IMR-90 (cell line): Measurements from ENCODE around the gene RC3H2. TPM values are rescaled to one million over a fixed set of nuclear protein-coding genes. Genes with fewer than 3 reads are reported as not detected.
"Not testable (repeated sequence)": the region's sequence is repeated elsewhere in the genome, so short reads cannot be mapped to it uniquely, and the experiment has no call there.

Experiments used
- ATAC-seq: fragments of 200-7000 bp; cut with Tn5 transposase; 2 replicates; pipeline ENCODE4 v1.9.1; 2020; ENCODE audit warnings: low read depth, mild to moderate bottlenecking, moderate library complexity
- BruUV-seq: library from RNA; stranded (reverse); fragments of 400-500 nt; replicated peaks from 2 replicates; lab custom pipeline; 2021; lab: Mats Ljungman, UMichigan
- CTCF ChIA-PET: fragments of 300-600 bp; formaldehyde crosslinking; extraction: SDS; loops from one replicate; lab custom pipeline; 2021; ENCODE audit warnings: antibody characterized with exemption; lab: Yijun Ruan, JAX
- POLR2A ChIA-PET: fragments of 300-600 bp; sonication (Branson Sonifier 250); formaldehyde crosslinking; loops from one replicate; lab custom pipeline; 2022; ENCODE audit warnings: antibody characterized with exemption; ENCODE audit not compliant: unreplicated experiment; lab: Charles Lee
- DNase-seq: peaks from one replicate; pipeline ENCODE4 v3.0.0; 2013
- H2AFZ ChIP-seq: replicated peaks from 2 replicates; pipeline ENCODE3; 2013; ENCODE audit warnings: low read length, mild to moderate bottlenecking; ENCODE audit not compliant: poor library complexity
- H2AK5ac ChIP-seq: 2 replicates; pipeline ENCODE4 v1.6.1; 2013; ENCODE audit warnings: low read depth, low read length, inconsistent platforms
- H2AK9ac ChIP-seq: replicated peaks from 2 replicates; pipeline ENCODE3; 2013; ENCODE audit warnings: mild to moderate bottlenecking, low read depth, low read length, moderate library complexity; ENCODE audit not compliant: poor library complexity
- H2BK120ac ChIP-seq: 2 replicates; pipeline ENCODE4 v1.6.1; 2013; ENCODE audit warnings: low read depth, low read length, inconsistent platforms
- H2BK15ac ChIP-seq: 3 replicates; pipeline ENCODE4 v1.6.1; 2013; ENCODE audit warnings: low read depth, low read length, inconsistent platforms
- H2BK20ac ChIP-seq: 2 replicates; pipeline ENCODE4 v1.6.1; 2013; ENCODE audit warnings: low read depth, mild to moderate bottlenecking, inconsistent platforms, low read length, moderate library complexity
- H2BK5ac ChIP-seq: 2 replicates; pipeline ENCODE4 v1.6.1; 2013; ENCODE audit warnings: mild to moderate bottlenecking, low read depth, low read length, inconsistent platforms; ENCODE audit not compliant: poor library complexity, severe bottlenecking
- H3K14ac ChIP-seq: replicated peaks from 2 replicates; pipeline ENCODE4 v1.6.1; 2013; ENCODE audit warnings: low read depth, low read length, inconsistent platforms
- H3K18ac ChIP-seq: 2 replicates; pipeline ENCODE4 v1.6.1; 2013; ENCODE audit warnings: low read depth, low read length, control low read depth
- H3K23ac ChIP-seq: 2 replicates; pipeline ENCODE4 v1.6.1; 2013; ENCODE audit warnings: low read depth, low read length, inconsistent platforms
- H3K27ac ChIP-seq: 2 replicates; pipeline ENCODE4 v1.5.1; 2013; ENCODE audit warnings: mild to moderate bottlenecking, control low read depth, low read length; ENCODE audit not compliant: insufficient read depth
- H3K27me3 ChIP-seq: 2 replicates; pipeline ENCODE4 v1.6.1; 2013; ENCODE audit warnings: low read length; ENCODE audit not compliant: control insufficient read depth, insufficient read depth
- H3K36me3 ChIP-seq: 2 replicates; pipeline ENCODE4 v1.6.1; 2013; ENCODE audit warnings: low read length, mixed read lengths; ENCODE audit not compliant: control insufficient read depth, insufficient read depth
- H3K4ac ChIP-seq: 2 replicates; pipeline ENCODE4 v1.6.1; 2013; ENCODE audit warnings: low read depth, low read length, inconsistent platforms
- H3K4me1 ChIP-seq: 2 replicates; pipeline ENCODE4 v1.6.1; 2013; ENCODE audit warnings: low read length, mixed read lengths; ENCODE audit not compliant: control insufficient read depth, insufficient read depth
- H3K4me2 ChIP-seq: 2 replicates; pipeline ENCODE4 v1.6.1; 2013; ENCODE audit warnings: low read depth, mild to moderate bottlenecking, control low read depth, low read length, moderate library complexity
- H3K4me3 ChIP-seq: 2 replicates; pipeline ENCODE4 v1.5.1; 2013; ENCODE audit warnings: low read depth, mild to moderate bottlenecking, control low read depth, low read length, moderate library complexity; ENCODE audit not compliant: insufficient read depth
- H3K56ac ChIP-seq: 2 replicates; pipeline ENCODE4 v1.6.1; 2013; ENCODE audit warnings: low read length, inconsistent platforms; ENCODE audit not compliant: insufficient read depth; ENCODE audit errors: extremely low read depth
- H3K79me1 ChIP-seq, 2 experiments: 2 replicates each; pipeline ENCODE4 v1.6.1; 2013; ENCODE audit warnings: low read length in 2 of 2, inconsistent platforms in 1 of 2, low read depth in 1 of 2
- H3K9ac ChIP-seq: 2 replicates; pipeline ENCODE4 v1.6.1; 2013; ENCODE audit warnings: low read depth, low read length, control low read depth
- H3K9me1 ChIP-seq: 2 replicates; pipeline ENCODE4 v1.6.1; 2013; ENCODE audit warnings: low read length, inconsistent platforms; ENCODE audit not compliant: insufficient read depth
- H3K9me3 ChIP-seq: 2 replicates; pipeline ENCODE4 v1.6.1; 2013; ENCODE audit warnings: low read length; ENCODE audit not compliant: control insufficient read depth, insufficient read depth
- H4K20me1 ChIP-seq: 2 replicates; pipeline ENCODE4 v1.6.1; 2013; ENCODE audit warnings: low read length, inconsistent platforms; ENCODE audit not compliant: insufficient read depth
- H4K5ac ChIP-seq: 2 replicates; pipeline ENCODE4 v1.6.1; 2013; ENCODE audit warnings: mild to moderate bottlenecking, low read depth, low read length, control low read depth
- H4K8ac ChIP-seq, 2 experiments: 2 replicates each; pipeline ENCODE4 v1.6.1; 2013; ENCODE audit warnings: low read depth in 2 of 2, low read length in 2 of 2, control low read depth in 1 of 2, inconsistent platforms in 1 of 2
- H4K91ac ChIP-seq: 2 replicates; pipeline ENCODE4 v1.6.1; 2013; ENCODE audit warnings: low read depth, low read length, inconsistent platforms; ENCODE audit not compliant: insufficient read depth
- WGBS, 2 experiments: methylation state at CpG; one replicate each; pipeline versions ENCODE4 v1.1.5 to v1.1.7; 2013; ENCODE audit warnings: missing lambda C conversion rate in 2 of 2; ENCODE audit not compliant: insufficient read length in 1 of 2; ENCODE audit errors: extremely low coverage in 2 of 2; 5-methylcytosine and 5-hydroxymethylcytosine counted together
- dilution Hi-C: fragments of 300-500 bp; cut with HindIII; formaldehyde crosslinking; loops from one replicate; pipeline ENCODE4 v1.14.3; 2018; ENCODE audit warnings: low sequenced_read_pairs; ENCODE audit not compliant: unreplicated experiment
- in situ Hi-C: fragments of 300-500 bp; cut with MboI; formaldehyde crosslinking; loops from 3 replicates; pipeline ENCODE4 v1.14.3; 2019; ENCODE audit warnings: low sequenced_read_pairs, inconsistent platforms, mixed read lengths
- intact Hi-C: fragments of 100-400 bp; cut with micrococcal nuclease; formaldehyde crosslinking; loops from 2 replicates; pipeline ENCODE4 v1.10.0; 2022
- polyA plus RNA-seq, 3 experiments: library from polyadenylated mRNA; depleted of rRNA; stranded (reverse); fragments of >200 nt; gene quantifications; 2 replicates each; pipeline ENCODE4 v1.2.3, GENCODE V29; 2012; ENCODE audit warnings: low replicate concordance in 1 of 3
- total RNA-seq: library from RNA; depleted of rRNA; stranded (reverse); fragments of >200 nt; gene quantifications from 2 replicates; pipeline ENCODE4 v1.2.3, GENCODE V29; 2012

RC3H2 gene
- total and polyA plus RNA-seq, 2 of the 4 experiments (the other 2 are of a cell fraction) = 14.7 to 58.4 TPM

DNA sequence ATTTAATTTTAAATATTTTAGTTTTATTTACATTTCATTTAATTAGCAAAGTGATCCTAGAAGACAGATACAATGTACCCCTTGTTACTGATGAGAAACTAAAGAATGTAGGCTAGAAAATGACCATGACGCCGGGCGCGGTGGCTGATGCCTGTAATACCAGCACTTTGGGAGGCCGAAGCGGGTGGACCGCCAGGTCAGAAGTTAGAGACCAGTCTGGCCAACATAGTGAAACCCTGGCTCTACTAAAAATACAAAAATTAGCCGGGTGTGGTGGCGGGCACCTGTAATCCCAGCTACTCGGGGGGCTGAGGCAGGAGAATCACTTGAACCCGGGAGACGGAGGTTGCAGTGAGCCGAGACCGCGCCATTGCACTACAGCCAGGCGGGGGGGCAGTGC lies 963 bp upstream of the RC3H2 start:
- H3K36me3 ChIP-seq, H2AK5ac ChIP-seq, H3K18ac ChIP-seq, H3K4me1 ChIP-seq, H2BK120ac ChIP-seq, H3K14ac ChIP-seq, H3K27ac ChIP-seq, H3K9ac ChIP-seq, H4K5ac ChIP-seq, dilution Hi-C loops, H2BK20ac ChIP-seq, H3K4ac ChIP-seq, H3K4me2 ChIP-seq, H2AK9ac ChIP-seq, H4K91ac ChIP-seq, CTCF ChIA-PET, H3K56ac ChIP-seq, H3K23ac ChIP-seq, ATAC-seq, DNase-seq, H3K4me3 ChIP-seq, H3K9me3 ChIP-seq, H3K27me3 ChIP-seq, H2AFZ ChIP-seq, H3K9me1 ChIP-seq, H2BK5ac ChIP-seq, H2BK15ac ChIP-seq, in situ Hi-C loops, BruUV-seq, intact Hi-C loops: not testable (repeated sequence)
- WGBS, 2 experiments = 100% methylated on average over 2 of the region's 16 CpGs; no CpG with 5 or more reads in 1 of the 2 experiments
- peaks cover 14 to 15% of the 10 kb centered on the region in 2 experiments for H3K79me1 ChIP-seq
- H4K8ac ChIP-seq = peak overlapping the region in 1 of 2 experiments; percentile 87; a peak in 1 of 4 replicates
- POLR2A ChIA-PET = interaction anchor here (0.6 kb wide), 1 partner anchor 42 kb away, joined by 3 read pairs; no protein-coding TSS in a partner anchor
- peaks cover 11% of the 10 kb centered on the region; the same call in 1 of the 2 replicates for H4K20me1 ChIP-seq
